ENCODE data around the gene TMEM269.

TMEM269 gene

GRCh38 chr1:42740851-42741580 lies 43.8 kb upstream of the TMEM269 start:
- no peaks in the 10 kb centered on the region for H3K4me1 ChIP-seq (ENCODE audit: low read length)
- H2AFZ ChIP-seq (ENCODE audit: low read length): no peak overlapping the region
- no peaks in the 10 kb centered on the region for H3K9me2 ChIP-seq (replicated peaks; ENCODE audit: insufficient read depth, low read length)
- no peak overlapping the region for H3K9ac ChIP-seq (ENCODE audit: low read length)
- no peak for DNase-seq
- H3K4me2 ChIP-seq (ENCODE audit: low read depth, low read length): no peak overlapping the region
- no peak overlapping the region for H3K27ac ChIP-seq (ENCODE audit: low read length)
- TF ChIP-seq CTCF (IDR thresholded peaks at IDR 0.05; ENCODE audit: low read length): no peak
- TF ChIP-seq EZH2phosphoT487 (IDR thresholded peaks at IDR 0.05; ENCODE audit: low read length): no peak
- TF ChIP-seq EZH2 (optimal IDR thresholded peaks at IDR 0.05; ENCODE audit: low read depth, low read length): no peak
- H4K20me1 ChIP-seq (ENCODE audit: insufficient read depth, low read length): no peaks in the 10 kb centered on the region
- no peak overlapping the region for H3K4me3 ChIP-seq (ENCODE audit: low read length)
- no peaks in the 10 kb centered on the region for H3K27me3 ChIP-seq (replicated peaks; ENCODE audit: insufficient read depth, low read length)
- H3K9me3 ChIP-seq (replicated peaks; ENCODE audit: insufficient read depth, low read length): no peaks in the 10 kb centered on the region
- H3K36me3 ChIP-seq (replicated peaks; ENCODE audit: insufficient read depth, low read length): no peaks in the 10 kb centered on the region
- no peaks in the 10 kb centered on the region for H3K79me2 ChIP-seq (ENCODE audit: low read length)
- H3F3A ChIP-seq (ENCODE audit: insufficient read depth, low read length): no peaks in the 10 kb centered on the region

GRCh38 chr1:42741706-42742105 lies 43.1 kb upstream of the TMEM269 start:
- DNase-seq: no peak
- Histone ChIP-seq H3K9ac (ENCODE audit: low read length) (no peak overlapping the region), H3K4me2 (ENCODE audit: low read depth, low read length) (no peak overlapping the region), H3K27me3 (replicated peaks; ENCODE audit: insufficient read depth, low read length) (no peaks in the 10 kb centered on the region), H3K27ac (ENCODE audit: low read length) (no peak overlapping the region), H3K4me3 (ENCODE audit: low read length) (no peak overlapping the region), H3K36me3 (replicated peaks; ENCODE audit: insufficient read depth, low read length) (no peaks in the 10 kb centered on the region), H3K4me1 (ENCODE audit: low read length) (no peaks in the 10 kb centered on the region), H3K79me2 (ENCODE audit: low read length) (no peaks in the 10 kb centered on the region), H3K9me3 (replicated peaks; ENCODE audit: insufficient read depth, low read length) (no peaks in the 10 kb centered on the region), H2AFZ (ENCODE audit: low read length) (no peak overlapping the region), H4K20me1 (ENCODE audit: insufficient read depth, low read length) (no peaks in the 10 kb centered on the region), H3K9me2 (replicated peaks; ENCODE audit: insufficient read depth, low read length) (no peaks in the 10 kb centered on the region), H3F3A (ENCODE audit: insufficient read depth, low read length) (no peaks in the 10 kb centered on the region)
- TF ChIP-seq CTCF (IDR thresholded peaks at IDR 0.05; ENCODE audit: low read length) (no peak), EZH2 (optimal IDR thresholded peaks at IDR 0.05; ENCODE audit: low read depth, low read length) (no peak), EZH2phosphoT487 (IDR thresholded peaks at IDR 0.05; ENCODE audit: low read length) (no peak)

GRCh38 chr1:42742141-42742540 lies 42.6 kb upstream of the TMEM269 start:
- Histone ChIP-seq H3K9me3 (replicated peaks; ENCODE audit: insufficient read depth, low read length) (no peaks in the 10 kb centered on the region), H3F3A (ENCODE audit: insufficient read depth, low read length) (no peaks in the 10 kb centered on the region), H3K4me1 (ENCODE audit: low read length) (no peaks in the 10 kb centered on the region), H3K4me2 (ENCODE audit: low read depth, low read length) (no peak overlapping the region), H3K9ac (ENCODE audit: low read length) (no peak overlapping the region), H4K20me1 (ENCODE audit: insufficient read depth, low read length) (no peaks in the 10 kb centered on the region), H2AFZ (ENCODE audit: low read length) (no peak overlapping the region), H3K27ac (ENCODE audit: low read length) (no peak overlapping the region), H3K4me3 (ENCODE audit: low read length) (no peak overlapping the region), H3K27me3 (replicated peaks; ENCODE audit: insufficient read depth, low read length) (no peaks in the 10 kb centered on the region), H3K9me2 (replicated peaks; ENCODE audit: insufficient read depth, low read length) (no peaks in the 10 kb centered on the region), H3K79me2 (ENCODE audit: low read length) (no peaks in the 10 kb centered on the region), H3K36me3 (replicated peaks; ENCODE audit: insufficient read depth, low read length) (no peaks in the 10 kb centered on the region)
- DNase-seq: no peak
- TF ChIP-seq EZH2 (optimal IDR thresholded peaks at IDR 0.05; ENCODE audit: low read depth, low read length): no peak
- TF ChIP-seq EZH2phosphoT487 (IDR thresholded peaks at IDR 0.05; ENCODE audit: low read length): no peak
- no peak for TF ChIP-seq CTCF (IDR thresholded peaks at IDR 0.05; ENCODE audit: low read length)

All from MM.1S (cell line).